HepG2 (cell line): ENCODE measurements around the gene UPK1B.

Source experiments
- ARNT2 ChIP-seq: sonication (generic); formaldehyde crosslinking; IDR thresholded peaks from 2 replicates; pipeline ENCODE4 v1.8.0; 2022; ENCODE audit warnings: mild to moderate bottlenecking, low read depth, missing genetic modification reagents, moderate library complexity
- ESRRA ChIP-seq: sonication (generic); formaldehyde crosslinking; IDR thresholded peaks from 2 replicates; pipeline ENCODE4 v1.5.1; 2020; ENCODE audit warnings: mild to moderate bottlenecking, low read depth, missing genetic modification reagents
- FOSL2 ChIP-seq: sonication (generic); formaldehyde crosslinking; IDR thresholded peaks from 2 replicates; pipeline ENCODE4 v1.4.0; 2020; ENCODE audit warnings: missing genetic modification reagents
- KDM1A ChIP-seq: IDR thresholded peaks from 2 replicates; pipeline ENCODE4 v1.6.1; 2016; ENCODE audit warnings: missing compliant biosample characterization
- RELA ChIP-seq: sonication (generic); formaldehyde crosslinking; IDR thresholded peaks from 2 replicates; pipeline ENCODE4 v1.4.0; 2020; ENCODE audit warnings: missing genetic modification reagents
- YEATS2 ChIP-seq: sonication (generic); formaldehyde crosslinking; IDR thresholded peaks from 2 replicates; pipeline ENCODE4 v1.4.0; 2020; ENCODE audit warnings: missing genetic modification reagents, borderline replicate concordance
- ZNF274 ChIP-seq: sonication (generic); formaldehyde crosslinking; IDR thresholded peaks from 2 replicates; pipeline ENCODE4 v1.5.1; 2020; ENCODE audit warnings: mild to moderate bottlenecking, missing genetic modification reagents
- ZNF34 ChIP-seq: sonication (generic); formaldehyde crosslinking; IDR thresholded peaks from 2 replicates; pipeline ENCODE4 v1.4.0; 2020; ENCODE audit warnings: mild to moderate bottlenecking, missing genetic modification reagents, borderline replicate concordance
- TF ChIP-seq, protein P1 (sequence below): sonication (generic); formaldehyde crosslinking; IDR thresholded peaks from 2 replicates; pipeline ENCODE4 v1.5.0; 2020; ENCODE audit warnings: mild to moderate bottlenecking, missing genetic modification reagents, moderate library complexity

DNA sequence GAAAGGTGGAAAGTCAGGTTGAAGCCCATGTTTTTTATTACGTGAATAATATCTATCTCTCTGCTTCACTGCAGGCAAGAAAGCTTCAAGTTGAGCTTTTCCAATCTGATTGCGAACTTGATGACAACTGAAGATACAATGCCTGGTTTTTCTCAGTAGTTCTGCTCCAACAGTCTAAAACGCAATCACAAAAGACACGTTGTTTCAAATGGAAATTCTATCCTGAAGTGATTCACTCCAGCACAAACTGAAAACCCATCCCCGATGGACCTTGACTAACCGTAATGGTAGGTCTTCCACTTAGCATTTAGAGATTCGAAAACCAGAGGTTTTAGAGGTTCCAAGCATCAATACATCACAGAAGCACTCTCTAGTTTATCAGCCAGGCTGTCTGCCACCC is 56.7 kb downstream of the UPK1B start:
- TF ChIP-seq ZNF34 (CRISPR knock-in tag) (no peak), RELA (CRISPR knock-in tag) (no peak), KDM1A (CRISPR knock-in tag) (no peak), ARNT2 (CRISPR knock-in tag) (no peak), ZNF274 (no peak), FOSL2 (CRISPR knock-in tag) (no peak), ESRRA (CRISPR knock-in tag) (no peak), YEATS2 (CRISPR knock-in tag) (no peak)
- TF ChIP-seq, protein P1, sequence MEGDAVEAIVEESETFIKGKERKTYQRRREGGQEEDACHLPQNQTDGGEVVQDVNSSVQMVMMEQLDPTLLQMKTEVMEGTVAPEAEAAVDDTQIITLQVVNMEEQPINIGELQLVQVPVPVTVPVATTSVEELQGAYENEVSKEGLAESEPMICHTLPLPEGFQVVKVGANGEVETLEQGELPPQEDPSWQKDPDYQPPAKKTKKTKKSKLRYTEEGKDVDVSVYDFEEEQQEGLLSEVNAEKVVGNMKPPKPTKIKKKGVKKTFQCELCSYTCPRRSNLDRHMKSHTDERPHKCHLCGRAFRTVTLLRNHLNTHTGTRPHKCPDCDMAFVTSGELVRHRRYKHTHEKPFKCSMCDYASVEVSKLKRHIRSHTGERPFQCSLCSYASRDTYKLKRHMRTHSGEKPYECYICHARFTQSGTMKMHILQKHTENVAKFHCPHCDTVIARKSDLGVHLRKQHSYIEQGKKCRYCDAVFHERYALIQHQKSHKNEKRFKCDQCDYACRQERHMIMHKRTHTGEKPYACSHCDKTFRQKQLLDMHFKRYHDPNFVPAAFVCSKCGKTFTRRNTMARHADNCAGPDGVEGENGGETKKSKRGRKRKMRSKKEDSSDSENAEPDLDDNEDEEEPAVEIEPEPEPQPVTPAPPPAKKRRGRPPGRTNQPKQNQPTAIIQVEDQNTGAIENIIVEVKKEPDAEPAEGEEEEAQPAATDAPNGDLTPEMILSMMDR (CRISPR knock-in tag) = no peak
